GM12878 (cell line): ENCODE data around the gene C16orf87. TPM values are rescaled to one million over a fixed set of nuclear protein-coding genes. Genes with fewer than 3 reads are reported as not detected.

Experiments used
- CEBPB ChIP-seq, 2 experiments: fragments of 150-350 bp in 1 of 2; IDR thresholded peaks; 2 replicates each; pipeline ENCODE4 v1.6.1; 2012 to 2014; ENCODE audit warnings: low read depth in 2 of 2, low read length in 2 of 2, borderline replicate concordance in 1 of 2, inconsistent platforms in 1 of 2
- IRF4 ChIP-seq: IDR thresholded peaks from 2 replicates; pipeline ENCODE4 v1.6.1; 2011; ENCODE audit warnings: low read depth, low read length
- NR2F1 ChIP-seq: fragments of 450-650 bp; conservative IDR thresholded peaks from 2 replicates; pipeline ENCODE4 v1.6.1; 2017; ENCODE audit warnings: mild to moderate bottlenecking
- RAD51 ChIP-seq: fragments of 450-650 bp; IDR thresholded peaks from 2 replicates; pipeline ENCODE4 v1.6.1; 2016; ENCODE audit warnings: moderate library complexity, mild to moderate bottlenecking, inconsistent platforms
- SIN3A ChIP-seq: IDR thresholded peaks from 2 replicates; pipeline ENCODE4 v1.6.1; 2012; ENCODE audit warnings: low read depth, low read length, improper control_type of control experiment
- SPI1 ChIP-seq: IDR thresholded peaks from 2 replicates; pipeline ENCODE4 v1.6.1; 2011; ENCODE audit warnings: low read depth, mild to moderate bottlenecking, low read length, moderate library complexity, borderline replicate concordance; ENCODE audit not compliant: insufficient read depth
- SRF ChIP-seq, 2 experiments: IDR thresholded peaks; 2 replicates each; pipeline ENCODE4 v1.6.1; 2011; ENCODE audit warnings: low read depth in 2 of 2, low read length in 2 of 2, mild to moderate bottlenecking in 1 of 2, moderate library complexity in 1 of 2
- YBX1 ChIP-seq: fragments of 450-650 bp; IDR thresholded peaks from 2 replicates; pipeline ENCODE4 v1.6.1; 2016; ENCODE audit warnings: antibody characterized with exemption
- ZZZ3 ChIP-seq: IDR thresholded peaks from 2 replicates; pipeline ENCODE4 v1.6.1; 2011; ENCODE audit warnings: low read depth; ENCODE audit not compliant: control insufficient read depth, insufficient read length
- polyA plus RNA-seq, 11 experiments: library from polyadenylated mRNA; depleted of rRNA in 4 of 11; unstranded in 6 of 11; stranded (reverse) in 5 of 11; fragments of >200 nt; fragmentation: Nextera tagmentation in 4 of 11; fragmentation: Illumina TruSeq in 1 of 11; extraction: Ambion mirVana in 4 of 11; extraction: Trizol in 1 of 11; gene quantifications; 1 replicate in 1 of 11; 2 replicates in 10 of 11; pipeline versions ENCODE4 v1.2.1 to v1.2.3, GENCODE V29; 2011 to 2016; ENCODE audit warnings: inconsistent platforms in 2 of 11, missing spikeins in 2 of 11, low read depth in 1 of 11
- total RNA-seq, 4 experiments: library from RNA; depleted of rRNA in 3 of 4; stranded (reverse); fragments of >200 nt in 3 of 4; fragmentation: Illumina TruSeq in 1 of 4; extraction: Trizol in 1 of 4; gene quantifications; 2 replicates each; pipeline versions ENCODE4 v1.2.1 to v1.2.3, GENCODE V29; 2013 to 2021
- TF ChIP-seq, protein P1 (sequence below): fragments of 450-650 bp; IDR thresholded peaks from 2 replicates; pipeline ENCODE4 v1.6.1; 2017; ENCODE audit warnings: mild to moderate bottlenecking, moderate library complexity
- TF ChIP-seq, protein P2 (sequence below): IDR thresholded peaks from 2 replicates; pipeline ENCODE4 v1.6.1; 2011; ENCODE audit warnings: mild to moderate bottlenecking, low read depth, low read length, moderate library complexity; ENCODE audit not compliant: insufficient replicate concordance
- TF ChIP-seq, protein P3 (sequence below): IDR thresholded peaks from 2 replicates; pipeline ENCODE4 v1.6.1; 2012; ENCODE audit warnings: improper control_type of control experiment, low read depth, low read length; ENCODE audit not compliant: insufficient replicate concordance
- TF ChIP-seq, protein P4 (sequence below): fragments of 450-650 bp; IDR thresholded peaks from 2 replicates; pipeline ENCODE4 v1.6.1; 2017; ENCODE audit warnings: mild to moderate bottlenecking, moderate library complexity
- TF ChIP-seq, protein P5 (sequence below): fragments of 450-650 bp; IDR thresholded peaks from 2 replicates; pipeline ENCODE4 v1.6.1; 2014; ENCODE audit warnings: mild to moderate bottlenecking

C16orf87 gene
- total and polyA plus RNA-seq, 10 of the 15 experiments (the other 5 are each of a cell fraction or from before 2014, with no cell fraction given): 18.4 to 72.6 (median 31.0) TPM

DNA sequence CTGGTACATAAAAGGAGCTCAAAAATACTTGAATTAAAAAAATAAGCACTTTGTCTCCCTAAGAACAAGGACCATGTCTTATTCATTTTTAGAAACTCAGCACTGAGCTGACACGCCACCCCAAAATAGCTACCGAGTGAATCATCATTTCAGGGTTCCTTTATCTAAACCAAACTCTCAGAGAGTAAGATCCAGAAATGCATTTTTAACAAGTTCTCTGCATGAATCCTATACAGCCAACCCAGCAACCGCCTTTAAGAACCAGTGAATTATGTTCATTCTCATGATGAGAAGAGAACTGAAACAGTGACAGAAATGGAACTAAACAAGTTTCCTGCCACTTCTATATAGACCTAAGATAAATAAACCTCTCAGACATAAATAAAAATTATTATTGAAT is 8.7 kb downstream of the C16orf87 start (continued):
- TF ChIP-seq, protein P1, sequence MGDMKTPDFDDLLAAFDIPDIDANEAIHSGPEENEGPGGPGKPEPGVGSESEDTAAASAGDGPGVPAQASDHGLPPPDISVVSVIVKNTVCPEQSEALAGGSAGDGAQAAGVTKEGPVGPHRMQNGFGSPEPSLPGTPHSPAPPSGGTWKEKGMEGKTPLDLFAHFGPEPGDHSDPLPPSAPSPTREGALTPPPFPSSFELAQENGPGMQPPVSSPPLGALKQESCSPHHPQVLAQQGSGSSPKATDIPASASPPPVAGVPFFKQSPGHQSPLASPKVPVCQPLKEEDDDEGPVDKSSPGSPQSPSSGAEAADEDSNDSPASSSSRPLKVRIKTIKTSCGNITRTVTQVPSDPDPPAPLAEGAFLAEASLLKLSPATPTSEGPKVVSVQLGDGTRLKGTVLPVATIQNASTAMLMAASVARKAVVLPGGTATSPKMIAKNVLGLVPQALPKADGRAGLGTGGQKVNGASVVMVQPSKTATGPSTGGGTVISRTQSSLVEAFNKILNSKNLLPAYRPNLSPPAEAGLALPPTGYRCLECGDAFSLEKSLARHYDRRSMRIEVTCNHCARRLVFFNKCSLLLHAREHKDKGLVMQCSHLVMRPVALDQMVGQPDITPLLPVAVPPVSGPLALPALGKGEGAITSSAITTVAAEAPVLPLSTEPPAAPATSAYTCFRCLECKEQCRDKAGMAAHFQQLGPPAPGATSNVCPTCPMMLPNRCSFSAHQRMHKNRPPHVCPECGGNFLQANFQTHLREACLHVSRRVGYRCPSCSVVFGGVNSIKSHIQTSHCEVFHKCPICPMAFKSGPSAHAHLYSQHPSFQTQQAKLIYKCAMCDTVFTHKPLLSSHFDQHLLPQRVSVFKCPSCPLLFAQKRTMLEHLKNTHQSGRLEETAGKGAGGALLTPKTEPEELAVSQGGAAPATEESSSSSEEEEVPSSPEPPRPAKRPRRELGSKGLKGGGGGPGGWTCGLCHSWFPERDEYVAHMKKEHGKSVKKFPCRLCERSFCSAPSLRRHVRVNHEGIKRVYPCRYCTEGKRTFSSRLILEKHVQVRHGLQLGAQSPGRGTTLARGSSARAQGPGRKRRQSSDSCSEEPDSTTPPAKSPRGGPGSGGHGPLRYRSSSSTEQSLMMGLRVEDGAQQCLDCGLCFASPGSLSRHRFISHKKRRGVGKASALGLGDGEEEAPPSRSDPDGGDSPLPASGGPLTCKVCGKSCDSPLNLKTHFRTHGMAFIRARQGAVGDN: no peak
- no peak for TF ChIP-seq ZZZ3
- 0 out of 4 replicates have a peak, but pooled peaks of 1 of the 2 experiments have one; percentile 50 for TF ChIP-seq CEBPB (IDR thresholded peaks at IDR 0.05; ENCODE audit: borderline replicate concordance in 1 of 2, low read depth in 2 of 2, low read length in 2 of 2)
- TF ChIP-seq YBX1: no peak
- TF ChIP-seq RAD51: no peak
- TF ChIP-seq, protein P2, sequence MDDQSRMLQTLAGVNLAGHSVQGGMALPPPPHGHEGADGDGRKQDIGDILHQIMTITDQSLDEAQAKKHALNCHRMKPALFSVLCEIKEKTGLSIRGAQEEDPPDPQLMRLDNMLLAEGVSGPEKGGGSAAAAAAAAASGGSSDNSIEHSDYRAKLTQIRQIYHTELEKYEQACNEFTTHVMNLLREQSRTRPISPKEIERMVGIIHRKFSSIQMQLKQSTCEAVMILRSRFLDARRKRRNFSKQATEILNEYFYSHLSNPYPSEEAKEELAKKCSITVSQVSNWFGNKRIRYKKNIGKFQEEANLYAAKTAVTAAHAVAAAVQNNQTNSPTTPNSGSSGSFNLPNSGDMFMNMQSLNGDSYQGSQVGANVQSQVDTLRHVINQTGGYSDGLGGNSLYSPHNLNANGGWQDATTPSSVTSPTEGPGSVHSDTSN: no peak
- TF ChIP-seq SIN3A: no peak
- TF ChIP-seq, protein P3, sequence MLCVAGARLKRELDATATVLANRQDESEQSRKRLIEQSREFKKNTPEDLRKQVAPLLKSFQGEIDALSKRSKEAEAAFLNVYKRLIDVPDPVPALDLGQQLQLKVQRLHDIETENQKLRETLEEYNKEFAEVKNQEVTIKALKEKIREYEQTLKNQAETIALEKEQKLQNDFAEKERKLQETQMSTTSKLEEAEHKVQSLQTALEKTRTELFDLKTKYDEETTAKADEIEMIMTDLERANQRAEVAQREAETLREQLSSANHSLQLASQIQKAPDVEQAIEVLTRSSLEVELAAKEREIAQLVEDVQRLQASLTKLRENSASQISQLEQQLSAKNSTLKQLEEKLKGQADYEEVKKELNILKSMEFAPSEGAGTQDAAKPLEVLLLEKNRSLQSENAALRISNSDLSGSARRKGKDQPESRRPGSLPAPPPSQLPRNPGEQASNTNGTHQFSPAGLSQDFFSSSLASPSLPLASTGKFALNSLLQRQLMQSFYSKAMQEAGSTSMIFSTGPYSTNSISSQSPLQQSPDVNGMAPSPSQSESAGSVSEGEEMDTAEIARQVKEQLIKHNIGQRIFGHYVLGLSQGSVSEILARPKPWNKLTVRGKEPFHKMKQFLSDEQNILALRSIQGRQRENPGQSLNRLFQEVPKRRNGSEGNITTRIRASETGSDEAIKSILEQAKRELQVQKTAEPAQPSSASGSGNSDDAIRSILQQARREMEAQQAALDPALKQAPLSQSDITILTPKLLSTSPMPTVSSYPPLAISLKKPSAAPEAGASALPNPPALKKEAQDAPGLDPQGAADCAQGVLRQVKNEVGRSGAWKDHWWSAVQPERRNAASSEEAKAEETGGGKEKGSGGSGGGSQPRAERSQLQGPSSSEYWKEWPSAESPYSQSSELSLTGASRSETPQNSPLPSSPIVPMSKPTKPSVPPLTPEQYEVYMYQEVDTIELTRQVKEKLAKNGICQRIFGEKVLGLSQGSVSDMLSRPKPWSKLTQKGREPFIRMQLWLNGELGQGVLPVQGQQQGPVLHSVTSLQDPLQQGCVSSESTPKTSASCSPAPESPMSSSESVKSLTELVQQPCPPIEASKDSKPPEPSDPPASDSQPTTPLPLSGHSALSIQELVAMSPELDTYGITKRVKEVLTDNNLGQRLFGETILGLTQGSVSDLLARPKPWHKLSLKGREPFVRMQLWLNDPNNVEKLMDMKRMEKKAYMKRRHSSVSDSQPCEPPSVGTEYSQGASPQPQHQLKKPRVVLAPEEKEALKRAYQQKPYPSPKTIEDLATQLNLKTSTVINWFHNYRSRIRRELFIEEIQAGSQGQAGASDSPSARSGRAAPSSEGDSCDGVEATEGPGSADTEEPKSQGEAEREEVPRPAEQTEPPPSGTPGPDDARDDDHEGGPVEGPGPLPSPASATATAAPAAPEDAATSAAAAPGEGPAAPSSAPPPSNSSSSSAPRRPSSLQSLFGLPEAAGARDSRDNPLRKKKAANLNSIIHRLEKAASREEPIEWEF: no peak
- peak; percentile 53; the same call in 1 of the 2 replicates for TF ChIP-seq SPI1
- no peak for TF ChIP-seq NR2F1
- TF ChIP-seq IRF4: peak; percentile 47; the same call in 1 of the 2 replicates
- TF ChIP-seq, protein P4, sequence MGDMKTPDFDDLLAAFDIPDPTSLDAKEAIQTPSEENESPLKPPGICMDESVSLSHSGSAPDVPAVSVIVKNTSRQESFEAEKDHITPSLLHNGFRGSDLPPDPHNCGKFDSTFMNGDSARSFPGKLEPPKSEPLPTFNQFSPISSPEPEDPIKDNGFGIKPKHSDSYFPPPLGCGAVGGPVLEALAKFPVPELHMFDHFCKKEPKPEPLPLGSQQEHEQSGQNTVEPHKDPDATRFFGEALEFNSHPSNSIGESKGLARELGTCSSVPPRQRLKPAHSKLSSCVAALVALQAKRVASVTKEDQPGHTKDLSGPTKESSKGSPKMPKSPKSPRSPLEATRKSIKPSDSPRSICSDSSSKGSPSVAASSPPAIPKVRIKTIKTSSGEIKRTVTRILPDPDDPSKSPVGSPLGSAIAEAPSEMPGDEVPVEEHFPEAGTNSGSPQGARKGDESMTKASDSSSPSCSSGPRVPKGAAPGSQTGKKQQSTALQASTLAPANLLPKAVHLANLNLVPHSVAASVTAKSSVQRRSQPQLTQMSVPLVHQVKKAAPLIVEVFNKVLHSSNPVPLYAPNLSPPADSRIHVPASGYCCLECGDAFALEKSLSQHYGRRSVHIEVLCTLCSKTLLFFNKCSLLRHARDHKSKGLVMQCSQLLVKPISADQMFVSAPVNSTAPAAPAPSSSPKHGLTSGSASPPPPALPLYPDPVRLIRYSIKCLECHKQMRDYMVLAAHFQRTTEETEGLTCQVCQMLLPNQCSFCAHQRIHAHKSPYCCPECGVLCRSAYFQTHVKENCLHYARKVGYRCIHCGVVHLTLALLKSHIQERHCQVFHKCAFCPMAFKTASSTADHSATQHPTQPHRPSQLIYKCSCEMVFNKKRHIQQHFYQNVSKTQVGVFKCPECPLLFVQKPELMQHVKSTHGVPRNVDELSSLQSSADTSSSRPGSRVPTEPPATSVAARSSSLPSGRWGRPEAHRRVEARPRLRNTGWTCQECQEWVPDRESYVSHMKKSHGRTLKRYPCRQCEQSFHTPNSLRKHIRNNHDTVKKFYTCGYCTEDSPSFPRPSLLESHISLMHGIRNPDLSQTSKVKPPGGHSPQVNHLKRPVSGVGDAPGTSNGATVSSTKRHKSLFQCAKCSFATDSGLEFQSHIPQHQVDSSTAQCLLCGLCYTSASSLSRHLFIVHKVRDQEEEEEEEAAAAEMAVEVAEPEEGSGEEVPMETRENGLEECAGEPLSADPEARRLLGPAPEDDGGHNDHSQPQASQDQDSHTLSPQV: no peak
- TF ChIP-seq, protein P5, sequence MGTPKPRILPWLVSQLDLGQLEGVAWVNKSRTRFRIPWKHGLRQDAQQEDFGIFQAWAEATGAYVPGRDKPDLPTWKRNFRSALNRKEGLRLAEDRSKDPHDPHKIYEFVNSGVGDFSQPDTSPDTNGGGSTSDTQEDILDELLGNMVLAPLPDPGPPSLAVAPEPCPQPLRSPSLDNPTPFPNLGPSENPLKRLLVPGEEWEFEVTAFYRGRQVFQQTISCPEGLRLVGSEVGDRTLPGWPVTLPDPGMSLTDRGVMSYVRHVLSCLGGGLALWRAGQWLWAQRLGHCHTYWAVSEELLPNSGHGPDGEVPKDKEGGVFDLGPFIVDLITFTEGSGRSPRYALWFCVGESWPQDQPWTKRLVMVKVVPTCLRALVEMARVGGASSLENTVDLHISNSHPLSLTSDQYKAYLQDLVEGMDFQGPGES: no peak
- TF ChIP-seq SRF (IDR thresholded peaks at IDR 0.05; ENCODE audit: low read depth in 2 of 2, low read length in 2 of 2): 0 out of 4 replicates have a peak, but pooled peaks of 1 of the 2 experiments have one; percentile 11
